Muscle layer of duodenum (tissue), 2 donors: ENCODE results near the gene CCDC124.

Experiments used
- H3K27ac ChIP-seq: one replicate; pipeline ENCODE4 v1.7.0; 2013; ENCODE audit warnings: mild to moderate bottlenecking, low read length
- H3K27me3 ChIP-seq: one replicate; pipeline ENCODE4 v1.7.0; 2013; ENCODE audit warnings: low read depth, mild to moderate bottlenecking, control low read depth, low read length
- H3K36me3 ChIP-seq, 2 donors: one replicate each; pipeline ENCODE4 v1.7.0; 2013; ENCODE audit warnings: low read length in 2 of 2, control low read depth in 1 of 2, mild to moderate bottlenecking in 1 of 2; ENCODE audit not compliant: insufficient read depth in 2 of 2, control insufficient read depth in 1 of 2
- H3K4me1 ChIP-seq, 2 donors: one replicate each; pipeline ENCODE4 v1.7.0; 2013; ENCODE audit warnings: low read length in 2 of 2, mild to moderate bottlenecking in 2 of 2, control low read depth in 1 of 2, moderate library complexity in 1 of 2; ENCODE audit not compliant: insufficient read depth in 2 of 2, control insufficient read depth in 1 of 2
- H3K4me3 ChIP-seq, 2 donors: one replicate each; pipeline ENCODE4 v1.7.0; 2013; ENCODE audit warnings: low read length in 2 of 2, low read depth in 1 of 2, mild to moderate bottlenecking in 1 of 2
- H3K9me3 ChIP-seq, 2 donors: one replicate each; pipeline ENCODE4 v1.7.0; 2013; ENCODE audit warnings: low read length in 2 of 2, control low read depth in 1 of 2, mild to moderate bottlenecking in 1 of 2; ENCODE audit not compliant: control insufficient read depth in 1 of 2
- donor health status: healthy.

CCDC124 gene

DNA sequence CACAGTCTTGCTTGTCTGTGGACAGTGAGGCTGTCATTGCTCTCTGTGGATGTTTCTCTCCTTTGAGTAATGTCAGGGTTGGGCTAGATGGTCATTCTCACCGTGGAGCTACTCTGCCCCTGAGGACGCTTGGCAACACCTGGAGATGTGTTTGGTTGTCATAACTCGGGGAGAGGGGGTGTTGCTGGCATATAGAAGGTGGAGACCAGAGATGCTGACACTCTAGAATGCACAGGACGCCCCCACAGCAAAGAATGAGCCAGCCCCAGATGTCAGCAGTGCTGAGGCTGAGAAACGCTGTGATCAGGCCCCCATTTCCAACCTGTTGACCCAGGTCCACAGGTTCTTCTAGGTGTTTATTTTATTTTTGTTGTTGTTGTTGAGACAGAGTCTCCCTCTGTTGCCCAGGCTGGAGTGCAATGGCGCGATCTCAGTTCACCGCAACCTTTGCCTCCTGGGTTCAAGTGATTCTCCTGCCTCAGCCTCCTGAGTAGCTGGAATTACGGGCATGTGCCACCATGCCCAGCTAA, 4.6 kb downstream of the CCDC124 start:
- Histone ChIP-seq H3K4me1 (peaks cover 0 to 12% of the 10 kb centered on the region in 2 donors), H3K36me3 (peaks cover 3 to 14% of the 10 kb centered on the region in 2 donors)

DNA sequence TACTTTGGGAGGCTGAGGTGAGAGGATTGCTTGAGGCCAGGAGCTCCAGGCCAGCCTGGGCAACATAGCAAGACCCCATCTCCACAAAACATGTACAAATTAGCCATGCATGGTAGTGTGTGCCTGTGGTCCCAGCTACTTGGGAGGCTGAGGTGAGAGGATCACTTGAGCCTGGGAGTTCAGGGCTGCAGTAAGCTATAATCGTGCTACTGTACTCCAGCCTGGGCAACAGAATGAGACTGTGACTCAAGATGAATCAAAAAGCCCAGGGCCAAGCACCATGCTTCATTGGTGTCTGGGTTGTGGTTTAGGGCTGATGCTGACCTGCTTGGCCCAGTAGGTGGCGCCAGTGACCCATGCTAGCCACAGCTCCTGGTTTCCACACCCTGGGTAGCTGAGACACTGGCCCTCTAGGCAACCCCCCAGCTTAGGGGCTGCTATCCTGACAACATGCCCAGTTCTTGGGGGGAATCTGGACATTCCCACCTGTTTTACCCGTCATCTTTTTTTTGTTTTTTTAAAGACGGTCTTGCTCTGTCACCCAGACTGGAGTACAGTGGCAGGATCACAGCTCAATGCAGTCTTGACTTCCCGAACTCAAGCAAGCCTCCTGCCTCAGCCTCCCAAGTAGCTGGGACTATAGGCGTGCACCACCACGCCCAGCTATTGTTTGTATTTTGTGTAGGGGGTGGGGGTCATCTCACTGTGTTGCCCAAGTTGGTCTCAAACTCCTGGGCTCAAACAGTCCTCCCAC, 5.5 kb downstream of the CCDC124 start:
- Histone ChIP-seq H3K27ac (no peak overlapping the region), H3K9me3 (no peaks in the 10 kb centered on the region), H3K4me3 (no peak overlapping the region), H3K27me3 (no peaks in the 10 kb centered on the region), H3K4me1 (peaks cover 0 to 11% of the 10 kb centered on the region in 2 donors), H3K36me3 (peaks cover 3 to 17% of the 10 kb centered on the region in 2 donors)

More for the DNA sequence above, 4.6 kb downstream of the CCDC124 start:
- Histone ChIP-seq H3K27ac (no peak overlapping the region), H3K9me3 (no peaks in the 10 kb centered on the region), H3K27me3 (no peaks in the 10 kb centered on the region), H3K4me3 (no peak overlapping the region)

DNA sequence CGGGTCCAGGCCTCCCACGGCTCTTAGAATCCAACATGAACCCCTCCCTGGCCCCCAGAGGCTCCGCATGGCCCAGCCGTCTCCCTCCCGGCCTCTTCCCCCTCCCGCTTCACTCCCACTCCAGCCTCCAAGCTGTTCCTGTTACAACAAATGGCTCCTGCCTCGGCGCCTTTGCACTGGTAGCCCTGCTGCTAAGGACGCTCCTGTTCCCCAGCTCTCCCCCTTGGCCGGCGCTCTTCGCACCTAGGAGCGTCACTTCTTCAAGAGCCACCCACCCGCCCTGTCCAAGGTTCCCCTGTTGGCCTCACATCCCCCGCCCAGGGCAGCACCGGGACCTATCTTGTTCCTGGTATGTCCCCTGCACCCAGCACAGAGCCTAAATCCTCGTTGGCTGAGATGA, 9.4 kb downstream of the CCDC124 start:
- peaks cover 3 to 17% of the 10 kb centered on the region in 2 donors for H3K36me3 ChIP-seq
- H3K27ac ChIP-seq: no peak overlapping the region
- no peaks in the 10 kb centered on the region for H3K27me3 ChIP-seq
- H3K4me3 ChIP-seq: no peak overlapping the region
- H3K9me3 ChIP-seq: no peaks in the 10 kb centered on the region
- H3K4me1 ChIP-seq: peaks cover 5 to 13% of the 10 kb centered on the region in 2 donors

DNA sequence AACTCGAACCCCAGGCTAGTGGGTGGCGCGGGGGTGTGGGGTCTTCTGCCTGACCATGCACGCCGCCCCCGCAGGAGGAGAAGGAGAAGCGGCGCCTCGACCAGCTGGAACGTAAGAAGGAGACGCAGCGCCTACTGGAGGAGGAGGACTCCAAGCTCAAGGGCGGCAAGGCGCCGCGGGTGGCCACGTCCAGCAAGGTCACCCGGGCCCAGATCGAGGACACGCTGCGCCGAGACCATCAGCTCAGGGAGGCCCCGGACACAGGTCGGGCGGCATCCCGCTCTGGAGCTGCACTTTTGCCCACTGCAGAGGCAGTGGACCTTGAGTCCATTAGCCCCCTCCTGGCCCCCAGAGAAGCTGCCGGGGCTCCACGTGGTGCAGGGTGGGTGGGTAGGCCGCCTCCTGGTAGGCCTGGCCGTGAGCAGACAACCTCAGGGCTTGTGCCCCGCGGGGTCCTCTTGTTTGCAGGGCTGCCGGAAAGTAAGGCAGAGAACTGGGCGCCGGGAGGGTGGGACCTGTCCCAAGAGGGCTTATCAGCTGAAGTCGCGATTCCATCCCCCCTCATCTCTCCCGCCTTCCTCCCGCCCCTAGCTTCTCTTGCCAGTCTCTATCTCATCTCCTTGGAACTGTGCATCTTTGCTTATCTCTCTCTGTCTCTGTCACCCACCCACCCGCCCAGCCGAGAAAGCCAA, 9.9 kb downstream of the CCDC124 start:
- no peaks in the 10 kb centered on the region for H3K27me3 ChIP-seq
- H3K36me3 ChIP-seq: peaks cover 3 to 17% of the 10 kb centered on the region in 2 donors
- H3K9me3 ChIP-seq: no peaks in the 10 kb centered on the region
- peaks cover 6 to 15% of the 10 kb centered on the region in 2 donors for H3K4me1 ChIP-seq
- H3K27ac ChIP-seq: no peak overlapping the region
- H3K4me3 ChIP-seq: no peak overlapping the region

DNA sequence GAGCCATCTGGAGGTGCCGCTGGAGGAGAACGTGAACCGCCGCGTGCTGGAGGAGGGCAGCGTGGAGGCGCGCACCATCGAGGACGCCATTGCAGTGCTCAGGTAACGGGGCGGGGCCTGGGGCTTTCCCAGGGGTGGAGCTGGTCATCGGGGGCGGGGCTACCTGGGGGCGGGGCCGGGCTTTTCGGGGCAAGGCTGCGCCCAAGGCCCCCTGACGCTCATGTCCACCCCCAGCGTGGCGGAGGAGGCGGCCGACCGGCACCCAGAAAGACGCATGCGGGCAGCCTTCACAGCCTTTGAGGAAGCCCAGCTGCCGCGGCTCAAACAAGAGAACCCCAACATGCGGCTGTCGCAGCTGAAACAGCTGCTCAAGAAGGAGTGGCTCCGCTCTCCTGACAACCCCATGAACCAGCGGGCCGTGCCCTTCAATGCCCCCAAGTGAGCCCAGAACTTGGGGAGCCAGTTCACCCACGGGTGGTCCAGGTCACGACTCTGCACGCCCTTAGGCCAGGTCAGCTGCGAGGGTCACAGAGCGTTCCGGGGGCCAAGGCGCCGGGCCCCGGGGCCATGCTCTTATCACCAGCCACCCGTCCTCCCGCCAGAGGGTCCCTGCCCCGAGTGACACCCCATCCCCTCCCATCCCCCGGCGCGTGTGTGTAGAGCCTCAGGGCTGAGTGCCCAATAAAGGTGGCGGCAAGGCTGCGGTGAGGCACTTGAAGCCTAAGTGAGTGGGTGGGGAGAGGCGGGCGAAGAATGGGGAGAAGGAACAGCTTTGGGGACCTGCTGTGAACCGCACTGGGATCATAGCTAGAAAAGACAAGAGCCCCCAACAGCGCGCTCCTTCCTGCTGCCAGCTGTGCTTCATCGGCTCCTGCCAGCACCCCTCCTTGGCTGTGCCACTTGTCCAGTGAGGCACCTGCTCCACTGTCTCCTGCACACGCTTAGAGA, 10.7 kb downstream of the CCDC124 start:
- Histone ChIP-seq H3K4me3 (no peak overlapping the region), H3K36me3 (peaks cover 3 to 17% of the 10 kb centered on the region in 2 donors), H3K27me3 (no peaks in the 10 kb centered on the region), H3K4me1 (peaks cover 6 to 20% of the 10 kb centered on the region in 2 donors), H3K9me3 (no peaks in the 10 kb centered on the region), H3K27ac (no peak overlapping the region)

DNA sequence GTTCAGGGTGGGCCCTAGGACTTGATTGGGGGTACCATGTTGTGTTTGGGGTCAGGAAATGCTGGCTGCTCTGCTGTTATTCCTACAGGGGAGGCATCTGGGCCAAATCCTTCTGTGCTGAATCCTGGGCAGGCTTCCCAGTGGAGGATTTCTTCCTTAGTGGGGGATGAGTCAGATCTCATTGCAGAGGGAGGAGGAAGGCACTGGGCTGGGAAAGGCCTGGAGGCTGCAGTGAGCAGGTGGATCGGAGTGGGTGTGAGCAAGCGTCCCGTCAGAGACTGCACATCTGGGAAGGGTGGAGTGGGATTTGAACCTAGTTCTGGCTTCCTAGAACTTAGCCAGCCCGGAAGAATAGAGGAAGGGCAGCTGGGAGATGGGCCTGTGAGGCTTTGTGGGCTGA, 11.5 kb downstream of the CCDC124 start:
- H3K4me3 ChIP-seq: no peak overlapping the region
- H3K27ac ChIP-seq: no peak overlapping the region
- H3K36me3 ChIP-seq: peaks cover 3 to 16% of the 10 kb centered on the region in 2 donors
- no peaks in the 10 kb centered on the region for H3K9me3 ChIP-seq
- peaks cover 4% of the 10 kb centered on the region for H3K27me3 ChIP-seq
- H3K4me1 ChIP-seq: peaks cover 8 to 25% of the 10 kb centered on the region in 2 donors

DNA sequence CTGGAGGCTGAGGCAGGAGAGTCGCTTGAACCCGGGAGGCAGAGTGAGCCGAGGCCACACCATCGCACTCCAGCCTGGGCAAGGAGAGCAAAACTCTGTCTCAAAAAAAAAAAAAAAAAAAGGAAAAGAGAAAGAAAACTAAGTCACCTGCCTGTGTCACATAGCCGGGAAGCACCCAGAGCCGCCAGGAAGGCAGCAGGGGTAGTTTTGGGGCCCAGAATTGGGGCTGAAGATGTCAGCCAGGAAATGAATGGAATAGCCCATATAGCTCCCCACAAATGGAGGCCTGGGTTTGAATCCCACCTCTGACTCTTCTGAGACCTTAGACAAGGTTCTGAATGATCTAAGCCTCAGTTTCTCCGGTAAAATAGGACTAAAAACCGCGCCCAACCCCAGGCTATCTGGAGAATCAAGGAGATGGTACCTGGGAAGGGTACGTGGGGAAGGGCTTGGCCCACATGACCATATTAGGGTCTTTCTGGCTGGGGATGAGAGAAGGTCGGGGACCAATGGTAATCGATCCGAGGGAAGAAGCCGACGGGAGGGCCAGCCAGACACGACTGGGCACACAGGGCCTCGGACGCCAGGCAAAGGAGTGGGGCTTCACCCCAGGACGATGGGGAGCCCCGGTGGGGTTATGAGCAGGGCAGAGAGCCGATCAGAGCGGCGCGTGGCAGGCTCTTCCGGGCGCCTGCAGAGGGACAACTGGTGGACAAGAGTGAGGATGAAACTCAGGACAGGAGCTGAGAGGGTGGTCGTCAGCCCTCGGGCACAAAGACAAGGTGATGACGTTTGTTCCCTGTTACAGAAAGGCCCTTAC, 14.4 kb downstream of the CCDC124 start:
- Histone ChIP-seq H3K4me1 (peaks cover 8 to 52% of the 10 kb centered on the region in 2 donors), H3K27me3 (peaks cover 29% of the 10 kb centered on the region), H3K36me3 (peaks cover 0 to 6% of the 10 kb centered on the region in 2 donors), H3K27ac (no peak overlapping the region), H3K4me3 (peak overlapping the region; percentile 41 to 69), H3K9me3 (no peaks in the 10 kb centered on the region)

DNA sequence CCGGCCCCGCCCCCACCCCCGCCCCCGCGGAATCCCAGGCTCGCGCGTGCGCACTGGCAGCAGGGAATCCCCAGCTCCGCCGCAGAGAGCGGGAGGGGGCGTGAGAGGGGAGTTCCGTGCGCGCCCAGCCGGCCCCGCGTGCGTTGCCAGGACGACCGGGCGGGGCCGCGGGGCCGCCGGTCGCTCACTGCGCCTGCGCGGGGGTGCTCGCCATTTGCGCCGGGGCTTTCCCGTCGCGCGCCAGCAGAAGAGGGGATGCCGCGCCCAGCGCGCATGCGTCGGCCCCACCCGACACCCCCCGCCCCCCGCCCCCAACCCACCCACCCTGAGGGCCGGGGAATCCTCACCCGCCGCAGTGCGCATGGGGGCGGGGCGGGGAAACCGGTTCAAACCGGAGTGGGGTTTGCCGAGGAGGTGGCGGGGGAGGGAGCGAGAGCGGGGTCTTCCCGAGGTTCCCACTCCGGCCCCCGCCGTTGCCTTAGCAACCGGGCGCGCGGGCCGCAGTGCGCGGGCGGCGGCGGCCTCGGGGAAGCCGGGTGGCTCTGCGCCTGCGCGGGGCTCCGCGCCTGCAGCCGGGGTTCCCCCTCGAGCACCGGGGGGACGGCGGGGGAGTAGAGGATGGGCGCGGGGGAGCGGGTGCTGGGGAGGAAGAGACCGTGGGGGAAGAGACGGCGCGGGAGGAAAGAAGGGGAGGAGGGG, 15.1 kb downstream of the CCDC124 start:
- no peaks in the 10 kb centered on the region for H3K36me3 ChIP-seq
- H3K27ac ChIP-seq: no peak overlapping the region
- H3K27me3 ChIP-seq: peaks cover 37% of the 10 kb centered on the region
- peak overlapping the region in 1 of 2 donors; percentile 65 for H3K4me3 ChIP-seq
- H3K4me1 ChIP-seq: peaks cover 8 to 57% of the 10 kb centered on the region in 2 donors
- no peaks in the 10 kb centered on the region for H3K9me3 ChIP-seq

DNA sequence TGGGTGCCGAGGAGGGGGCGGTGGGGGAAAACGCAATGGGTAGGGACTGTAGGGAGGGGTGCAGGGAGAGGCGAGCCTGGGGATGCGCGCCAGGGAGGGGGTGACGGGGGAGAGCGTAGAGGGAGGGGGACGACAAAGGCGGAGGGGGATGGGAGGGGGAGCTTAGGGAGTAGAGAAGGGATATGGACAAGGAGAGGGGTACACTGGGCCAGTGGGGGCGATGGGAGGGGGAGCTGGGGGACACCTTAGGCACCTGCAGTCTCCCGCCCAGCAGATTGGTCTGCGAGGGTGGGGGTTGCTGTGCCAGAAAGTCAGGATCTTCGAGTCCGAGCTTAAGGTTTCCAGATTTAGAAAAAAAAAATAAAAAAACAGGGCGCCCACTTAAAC, 15.7 kb downstream of the CCDC124 start:
- no peak overlapping the region for H3K27ac ChIP-seq
- no peaks in the 10 kb centered on the region for H3K36me3 ChIP-seq
- peak overlapping the region in 1 of 2 donors; percentile 65 for H3K4me3 ChIP-seq
- peaks cover 42% of the 10 kb centered on the region for H3K27me3 ChIP-seq
- H3K4me1 ChIP-seq: peaks cover 8 to 57% of the 10 kb centered on the region in 2 donors
- H3K9me3 ChIP-seq: no peaks in the 10 kb centered on the region
